Breast epithelium (tissue), 3 donors: ENCODE results near the gene PELI2.

Experiments used
- CTCF ChIP-seq, 3 donors: fragments of 450-650 bp; IDR thresholded peaks; one replicate each; pipeline ENCODE4 v1.5.1; 2016 to 2017; ENCODE audit warnings: antibody characterized with exemption in 3 of 3, mild to moderate bottlenecking in 3 of 3, moderate library complexity in 3 of 3
- POLR2A ChIP-seq: fragments of 450-650 bp; IDR thresholded peaks from one replicate; pipeline ENCODE4 v1.6.1; 2016; ENCODE audit warnings: antibody characterized with exemption, mild to moderate bottlenecking, moderate library complexity
- POLR2AphosphoS5 ChIP-seq, 3 donors: sonication (generic); formaldehyde crosslinking; IDR thresholded peaks; one replicate each; pipeline ENCODE4 v1.6.1; 2017; ENCODE audit warnings: antibody characterized with exemption in 3 of 3

- TF ChIP-seq POLR2AphosphoS5 (IDR thresholded peaks at IDR 0.05) (no peak), CTCF (IDR thresholded peaks at IDR 0.05) (no peak), POLR2A (no peak)
These were observed 192.4 kb downstream of the PELI2 start for GRCh38 chr14:56310643-56311042.
